ENCODE data around the gene RNF166. TPM values are rescaled to one million over a fixed set of nuclear protein-coding genes. Genes with fewer than 3 reads are reported as not detected.

RNF166 gene
- total RNA-seq, 2 experiments from 2014 or later = 334 to 355 TPM

GRCh38 chr16:88712362-88712979 is 6.3 kb upstream of the RNF166 start:
- no peak for ATAC-seq (ENCODE audit: poor library complexity)
- H3K36me3 ChIP-seq (ENCODE audit: insufficient read depth, low read length) = peaks cover 45% of the 10 kb centered on the region
- intact Hi-C loops (cut with DNase I, micrococcal nuclease) = no loop called here
- H3K4me3 ChIP-seq (ENCODE audit: low read length) = no peak overlapping the region
- POLR2A ChIA-PET = no interaction called here
- H3K27me3 ChIP-seq (ENCODE audit: control insufficient read depth in 1 of 2, insufficient read depth in 2 of 2, low read length in 2 of 2) = no peaks in the 10 kb centered on the region
- H3K36me3 Mint-ChIP-seq (ENCODE audit: low read depth) = peaks cover 13% of the 10 kb centered on the region
- H3K27ac ChIP-seq (ENCODE audit: low read depth in 1 of 2, low read length in 2 of 2) = no peak overlapping the region
- no peak for TF ChIP-seq CTCF (IDR thresholded peaks at IDR 0.05)
- no peaks in the 10 kb centered on the region for H3K27me3 Mint-ChIP-seq
- H3K9me3 ChIP-seq (ENCODE audit: control insufficient read depth in 1 of 2, insufficient read depth in 1 of 2, low read length in 2 of 2) = no peaks in the 10 kb centered on the region
- H3K4me3 Mint-ChIP-seq = no peak overlapping the region
- no peak overlapping the region for H3K27ac Mint-ChIP-seq
- CTCF ChIA-PET = no interaction called here
- no peak for DNase-seq
- peaks cover 5% of the 10 kb centered on the region for H3K4me1 Mint-ChIP-seq (ENCODE audit: low read depth)
- H3K9me3 Mint-ChIP-seq = no peaks in the 10 kb centered on the region
- peaks cover 6% of the 10 kb centered on the region for H3K4me1 ChIP-seq (ENCODE audit: insufficient read depth, low read length)

- DNase-seq = no peak
Measured at GRCh38 chr16:88711750-88712340, 5.6 kb upstream of the RNF166 start.

GRCh38 chr16:88710556-88710955 is 4.3 kb upstream of the RNF166 start:
- Histone ChIP-seq H3K27me3 (ENCODE audit: control insufficient read depth in 1 of 2, insufficient read depth in 2 of 2, low read length in 2 of 2) (no peaks in the 10 kb centered on the region), H3K36me3 (ENCODE audit: insufficient read depth, low read length) (peaks cover 26% of the 10 kb centered on the region), H3K4me3 (ENCODE audit: low read length) (no peak overlapping the region), H3K9me3 (ENCODE audit: control insufficient read depth in 1 of 2, insufficient read depth in 1 of 2, low read length in 2 of 2) (no peaks in the 10 kb centered on the region), H3K27ac (ENCODE audit: low read depth in 1 of 2, low read length in 2 of 2) (no peak overlapping the region), H3K4me1 (ENCODE audit: insufficient read depth, low read length) (peaks cover 16% of the 10 kb centered on the region)
- no peak overlapping the region for H3K27ac Mint-ChIP-seq
- intact Hi-C loops (cut with DNase I, micrococcal nuclease) = no loop called here
- no peak overlapping the region for H3K4me3 Mint-ChIP-seq
- H3K9me3 Mint-ChIP-seq = no peaks in the 10 kb centered on the region
- no peak for ATAC-seq (ENCODE audit: poor library complexity)
- no peaks in the 10 kb centered on the region for H3K27me3 Mint-ChIP-seq
- peaks cover 6% of the 10 kb centered on the region for H3K36me3 Mint-ChIP-seq (ENCODE audit: low read depth)
- POLR2A ChIA-PET = no interaction called here
- no peak for DNase-seq
- no peak for TF ChIP-seq CTCF (IDR thresholded peaks at IDR 0.05)
- CTCF ChIA-PET = no interaction called here
- peaks cover 13% of the 10 kb centered on the region for H3K4me1 Mint-ChIP-seq (ENCODE audit: low read depth)

More at GRCh38 chr16:88711750-88712340, 5.6 kb upstream of the RNF166 start:
- no peak overlapping the region for H3K27ac Mint-ChIP-seq
- peaks cover 12% of the 10 kb centered on the region for H3K4me1 ChIP-seq (ENCODE audit: insufficient read depth, low read length)
- TF ChIP-seq CTCF (IDR thresholded peaks at IDR 0.05) = no peak
- peaks cover 10% of the 10 kb centered on the region for H3K36me3 Mint-ChIP-seq (ENCODE audit: low read depth)
- intact Hi-C loops (cut with DNase I, micrococcal nuclease) = no loop called here
- H3K9me3 ChIP-seq (ENCODE audit: control insufficient read depth in 1 of 2, insufficient read depth in 1 of 2, low read length in 2 of 2) = no peaks in the 10 kb centered on the region
- H3K9me3 Mint-ChIP-seq = no peaks in the 10 kb centered on the region
- H3K4me1 Mint-ChIP-seq (ENCODE audit: low read depth) = peaks cover 11% of the 10 kb centered on the region
- H3K27ac ChIP-seq (ENCODE audit: low read depth in 1 of 2, low read length in 2 of 2) = no peak overlapping the region
- no peaks in the 10 kb centered on the region for H3K27me3 Mint-ChIP-seq
- CTCF ChIA-PET = no interaction called here
- H3K4me3 Mint-ChIP-seq = no peak overlapping the region
- POLR2A ChIA-PET = no interaction called here
- H3K36me3 ChIP-seq (ENCODE audit: insufficient read depth, low read length) = peaks cover 39% of the 10 kb centered on the region
- ATAC-seq (ENCODE audit: poor library complexity) = no peak
- H3K4me3 ChIP-seq (ENCODE audit: low read length) = no peak overlapping the region
- no peaks in the 10 kb centered on the region for H3K27me3 ChIP-seq (ENCODE audit: control insufficient read depth in 1 of 2, insufficient read depth in 2 of 2, low read length in 2 of 2)

All from CD4-positive, alpha-beta T cell (primary cell).